GM18505 (cell line): Measurements from ENCODE around the gene LIPG.

Experiments
- ATAC-seq: cut with Tn5 transposase; IDR thresholded peaks from one replicate; pipeline ENCODE4 v1.9.1; 2021; ENCODE audit not compliant: unreplicated experiment
- POLR2A ChIP-seq: IDR thresholded peaks from 4 replicates; pipeline ENCODE4 v1.6.1; 2011; ENCODE audit warnings: borderline replicate concordance; ENCODE audit not compliant: insufficient read depth, insufficient read length; ENCODE audit errors: extremely low read depth

Gene LIPG

GRCh38 chr18:49638891-49639557, 77.2 kb downstream of the LIPG start:
- no peak for ATAC-seq

GRCh38 chr18:49639643-49640391, 78.0 kb downstream of the LIPG start:
- TF ChIP-seq POLR2A = no peak
- no peak for ATAC-seq

More at GRCh38 chr18:49638891-49639557, 77.2 kb downstream of the LIPG start:
- TF ChIP-seq POLR2A = no peak

- no peak for ATAC-seq
These were observed 78.9 kb downstream of the LIPG start for GRCh38 chr18:49640741-49641140.

GRCh38 chr18:49645196-49645595, 83.3 kb downstream of the LIPG start:
- TF ChIP-seq POLR2A = no peak
- no peak for ATAC-seq

More at GRCh38 chr18:49640741-49641140, 78.9 kb downstream of the LIPG start:
- no peak for TF ChIP-seq POLR2A

- no peak for ATAC-seq
These were observed 84.0 kb downstream of the LIPG start for GRCh38 chr18:49645841-49646351.

GRCh38 chr18:49646873-49647272, 85.0 kb downstream of the LIPG start:
- TF ChIP-seq POLR2A = no peak
- ATAC-seq = no peak

More at GRCh38 chr18:49645841-49646351, 84.0 kb downstream of the LIPG start:
- TF ChIP-seq POLR2A = no peak

GRCh38 chr18:49647496-49648168, 85.8 kb downstream of the LIPG start:
- ATAC-seq = no peak
- TF ChIP-seq POLR2A = no peak

- no peak for TF ChIP-seq POLR2A
- no peak for ATAC-seq
These were observed 86.5 kb downstream of the LIPG start for GRCh38 chr18:49648326-49648725.
